Astrocyte of the spinal cord (primary cell): ENCODE results near the gene FBH1.
"Not testable (repeated sequence)": the region's sequence is repeated elsewhere in the genome, so short reads cannot be mapped to it uniquely, and the experiment has no call there.

Experiments
- DNase-seq: peaks from one replicate; pipeline ENCODE4 v3.0.0; 2011; ENCODE audit warnings: low read depth, low spot score
- H3K4me3 ChIP-seq: 2 replicates; pipeline ENCODE4 v1.5.1; 2011; ENCODE audit warnings: low read depth, mild to moderate bottlenecking, low read length, moderate library complexity
- CTCF ChIP-seq: IDR thresholded peaks from 2 replicates; pipeline ENCODE4 v1.5.1; 2012; ENCODE audit warnings: low read depth, mild to moderate bottlenecking, low read length, inconsistent platforms
- in situ Hi-C: cut with HindIII; loops from 2 replicates; pipeline ENCODE4 v1.10.0; 2017; ENCODE audit warnings: low sequenced_read_pairs

The FBH1 gene

GRCh38 chr10:5942001-5942400 lies 52.0 kb downstream of the FBH1 start:
- TF ChIP-seq CTCF = no peak
- in situ Hi-C loops = no loop called here
- H3K4me3 ChIP-seq = no peak overlapping the region

GRCh38 chr10:5942474-5942873 lies 52.4 kb downstream of the FBH1 start:
- H3K4me3 ChIP-seq = no peak overlapping the region
- no peak for TF ChIP-seq CTCF
- in situ Hi-C loops = no loop called here
- DNase-seq = no peak

More at GRCh38 chr10:5942001-5942400, 52.0 kb downstream of the FBH1 start:
- DNase-seq = no peak

- no peak overlapping the region for H3K4me3 ChIP-seq
Observed at GRCh38 chr10:5943536-5943935, 53.5 kb downstream of the FBH1 start.

GRCh38 chr10:5944389-5945189 lies 54.5 kb downstream of the FBH1 start:
- in situ Hi-C loops = no loop called here
- no peak for TF ChIP-seq CTCF
- peak; percentile 99 for DNase-seq
- H3K4me3 ChIP-seq = no peak overlapping the region

More at GRCh38 chr10:5943536-5943935, 53.5 kb downstream of the FBH1 start:
- TF ChIP-seq CTCF = no peak
- DNase-seq = peak; percentile 40
- in situ Hi-C loops = no loop called here

GRCh38 chr10:5945190-5945509 lies 55.1 kb downstream of the FBH1 start:
- no peak for DNase-seq
- no peak overlapping the region for H3K4me3 ChIP-seq
- in situ Hi-C loops = no loop called here
- TF ChIP-seq CTCF = no peak

GRCh38 chr10:5945561-5946418 lies 55.7 kb downstream of the FBH1 start:
- TF ChIP-seq CTCF = no peak
- H3K4me3 ChIP-seq = no peak overlapping the region
- peak; percentile 92 for DNase-seq
- in situ Hi-C loops = no loop called here

- DNase-seq, H3K4me3 ChIP-seq, in situ Hi-C loops: not testable (repeated sequence)
Observed at GRCh38 chr10:5946419-5946775, 56.4 kb downstream of the FBH1 start.
